ENCODE data around the gene IL18BP.

Gene IL18BP

DNA sequence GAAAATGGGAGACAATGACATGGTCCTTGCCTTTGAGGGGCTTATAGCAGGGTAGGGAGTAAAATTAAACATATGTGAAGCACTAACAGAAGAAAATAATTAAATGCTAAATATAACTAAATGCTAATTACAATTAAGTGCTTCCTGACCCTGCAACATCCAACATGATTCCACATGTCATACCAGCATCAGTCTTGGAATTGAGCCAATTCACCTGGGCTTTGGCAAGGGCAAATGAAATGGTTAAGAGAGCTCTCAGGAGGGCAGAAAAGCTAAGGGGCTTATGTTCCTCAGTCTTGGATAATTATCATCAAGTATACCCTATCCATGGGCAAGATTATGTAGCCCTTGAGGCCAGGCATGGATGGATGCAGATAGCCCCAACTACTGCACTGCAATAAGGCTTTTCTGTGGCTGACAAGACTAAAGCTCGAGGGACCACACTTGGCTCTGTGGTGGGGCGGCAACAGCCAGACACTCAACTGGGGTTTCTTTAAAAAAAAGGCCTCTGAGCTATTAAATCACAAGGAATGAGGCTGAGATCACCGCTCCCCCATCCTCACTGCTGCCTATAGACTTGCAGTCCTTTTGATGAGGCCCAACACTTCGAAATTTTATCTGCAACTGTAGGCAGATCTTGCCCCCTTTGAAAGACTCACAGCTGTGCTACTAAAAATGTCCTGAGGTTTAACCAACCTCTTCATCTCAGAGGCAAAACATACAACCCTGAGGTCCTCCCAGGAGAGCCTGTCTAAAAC, 39.0 kb downstream of the IL18BP start:
- H3K4me1 ChIP-seq (ENCODE audit: control insufficient read depth, insufficient read depth, low read length): peaks cover 48% of the 10 kb centered on the region
- H3K9me3 ChIP-seq (ENCODE audit: control insufficient read depth, insufficient read depth, low read length): no peaks in the 10 kb centered on the region
- no peak overlapping the region for H3K9ac ChIP-seq (ENCODE audit: low read depth, low read length)
- peak overlapping the region; percentile 93 for H3K27ac ChIP-seq (ENCODE audit: low read depth, low read length)
- no peak overlapping the region for H3K4me3 ChIP-seq (ENCODE audit: low read depth, low read length)
- no peaks in the 10 kb centered on the region for H3K27me3 ChIP-seq (ENCODE audit: control insufficient read depth, insufficient read depth, low read length)
- peaks cover 25% of the 10 kb centered on the region for H3K36me3 ChIP-seq (ENCODE audit: control insufficient read depth, insufficient read depth, low read length)

- no peaks in the 10 kb centered on the region for H3K9me3 ChIP-seq (ENCODE audit: control insufficient read depth, insufficient read depth, low read length)
- peaks cover 48% of the 10 kb centered on the region for H3K4me1 ChIP-seq (ENCODE audit: control insufficient read depth, insufficient read depth, low read length)
- no peak overlapping the region for H3K4me3 ChIP-seq (ENCODE audit: low read depth, low read length)
- peaks cover 18% of the 10 kb centered on the region for H3K36me3 ChIP-seq (ENCODE audit: control insufficient read depth, insufficient read depth, low read length)
- no peaks in the 10 kb centered on the region for H3K27me3 ChIP-seq (ENCODE audit: control insufficient read depth, insufficient read depth, low read length)
- peak overlapping the region; percentile 93 for H3K27ac ChIP-seq (ENCODE audit: low read depth, low read length)
- no peak overlapping the region for H3K9ac ChIP-seq (ENCODE audit: low read depth, low read length)
Observed at GRCh38 chr11:72038491-72038890, 39.8 kb downstream of the IL18BP start.

- no peaks in the 10 kb centered on the region for H3K27me3 ChIP-seq (ENCODE audit: control insufficient read depth, insufficient read depth, low read length)
- H3K9ac ChIP-seq (ENCODE audit: low read depth, low read length): no peak overlapping the region
- H3K27ac ChIP-seq (ENCODE audit: low read depth, low read length): peak overlapping the region; percentile 93
- H3K4me1 ChIP-seq (ENCODE audit: control insufficient read depth, insufficient read depth, low read length): peaks cover 48% of the 10 kb centered on the region
- H3K9me3 ChIP-seq (ENCODE audit: control insufficient read depth, insufficient read depth, low read length): no peaks in the 10 kb centered on the region
- peak overlapping the region; percentile 59; the same call in 1 of the 2 replicates for H3K4me3 ChIP-seq (ENCODE audit: low read depth, low read length)
- peaks cover 12% of the 10 kb centered on the region for H3K36me3 ChIP-seq (ENCODE audit: control insufficient read depth, insufficient read depth, low read length)
Observed at GRCh38 chr11:72039031-72039855, 40.5 kb downstream of the IL18BP start.

- peaks cover 7% of the 10 kb centered on the region for H3K36me3 ChIP-seq (ENCODE audit: control insufficient read depth, insufficient read depth, low read length)
- no peaks in the 10 kb centered on the region for H3K9me3 ChIP-seq (ENCODE audit: control insufficient read depth, insufficient read depth, low read length)
- H3K4me3 ChIP-seq (ENCODE audit: low read depth, low read length): peak overlapping the region; percentile 59
- H3K27me3 ChIP-seq (ENCODE audit: control insufficient read depth, insufficient read depth, low read length): no peaks in the 10 kb centered on the region
- peak overlapping the region; percentile 93 for H3K27ac ChIP-seq (ENCODE audit: low read depth, low read length)
- H3K9ac ChIP-seq (ENCODE audit: low read depth, low read length): peak overlapping the region; percentile 19; the same call in 1 of the 2 replicates
- peaks cover 48% of the 10 kb centered on the region for H3K4me1 ChIP-seq (ENCODE audit: control insufficient read depth, insufficient read depth, low read length)
Observed at GRCh38 chr11:72039856-72040401, 41.2 kb downstream of the IL18BP start.

- H3K9me3 ChIP-seq (ENCODE audit: control insufficient read depth, insufficient read depth, low read length): no peaks in the 10 kb centered on the region
- no peaks in the 10 kb centered on the region for H3K27me3 ChIP-seq (ENCODE audit: control insufficient read depth, insufficient read depth, low read length)
- H3K36me3 ChIP-seq (ENCODE audit: control insufficient read depth, insufficient read depth, low read length): peaks cover 1% of the 10 kb centered on the region; the same call in 1 of the 2 replicates
- peaks cover 48% of the 10 kb centered on the region for H3K4me1 ChIP-seq (ENCODE audit: control insufficient read depth, insufficient read depth, low read length)
- H3K4me3 ChIP-seq (ENCODE audit: low read depth, low read length): peak overlapping the region; percentile 59
- H3K9ac ChIP-seq (ENCODE audit: low read depth, low read length): peak overlapping the region; percentile 37; the same call in 1 of the 2 replicates
- peak overlapping the region; percentile 93 for H3K27ac ChIP-seq (ENCODE audit: low read depth, low read length)
Observed at GRCh38 chr11:72040491-72041363, 42.0 kb downstream of the IL18BP start.

DNA sequence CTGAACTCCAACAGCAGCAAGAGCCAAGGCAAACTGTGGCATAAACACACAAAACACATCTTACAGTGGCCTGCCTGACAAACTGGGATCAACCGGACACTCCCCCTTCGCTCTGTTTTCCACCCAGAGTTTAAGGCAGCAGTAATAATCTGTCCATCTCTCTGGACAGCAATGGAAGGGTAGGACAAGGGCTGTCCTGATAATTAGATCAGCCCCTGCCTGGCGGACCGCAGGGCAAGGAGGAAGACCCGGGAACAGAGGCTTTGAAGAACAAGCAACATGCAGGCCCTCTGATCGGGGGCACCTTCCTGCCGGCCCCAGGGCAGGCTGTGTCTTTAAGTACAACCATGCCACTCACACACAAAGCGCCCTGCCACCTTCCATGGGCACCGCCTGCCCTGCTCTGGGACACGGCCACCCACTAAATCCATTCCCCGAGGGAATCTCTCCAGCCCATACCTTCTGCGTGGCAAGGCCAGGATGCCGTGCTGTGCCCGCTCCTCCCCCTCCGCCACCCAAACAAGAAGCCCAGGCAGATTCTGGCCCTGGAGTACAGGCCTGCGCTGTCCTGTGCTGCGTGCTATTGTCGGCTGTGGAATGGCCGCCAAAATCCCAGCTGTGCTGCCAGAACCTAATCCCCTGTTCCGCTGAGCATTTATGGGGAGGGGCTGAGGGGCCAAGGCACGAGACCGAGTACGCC, 42.8 kb downstream of the IL18BP start:
- Histone ChIP-seq H3K4me3 (ENCODE audit: low read depth, low read length) (peak overlapping the region; percentile 59), H3K4me1 (ENCODE audit: control insufficient read depth, insufficient read depth, low read length) (peaks cover 48% of the 10 kb centered on the region), H3K36me3 (ENCODE audit: control insufficient read depth, insufficient read depth, low read length) (no peaks in the 10 kb centered on the region), H3K27ac (ENCODE audit: low read depth, low read length) (peak overlapping the region; percentile 93), H3K27me3 (ENCODE audit: control insufficient read depth, insufficient read depth, low read length) (no peaks in the 10 kb centered on the region), H3K9me3 (ENCODE audit: control insufficient read depth, insufficient read depth, low read length) (no peaks in the 10 kb centered on the region), H3K9ac (ENCODE audit: low read depth, low read length) (peak overlapping the region; percentile 37; the same call in 1 of the 2 replicates)

DNA sequence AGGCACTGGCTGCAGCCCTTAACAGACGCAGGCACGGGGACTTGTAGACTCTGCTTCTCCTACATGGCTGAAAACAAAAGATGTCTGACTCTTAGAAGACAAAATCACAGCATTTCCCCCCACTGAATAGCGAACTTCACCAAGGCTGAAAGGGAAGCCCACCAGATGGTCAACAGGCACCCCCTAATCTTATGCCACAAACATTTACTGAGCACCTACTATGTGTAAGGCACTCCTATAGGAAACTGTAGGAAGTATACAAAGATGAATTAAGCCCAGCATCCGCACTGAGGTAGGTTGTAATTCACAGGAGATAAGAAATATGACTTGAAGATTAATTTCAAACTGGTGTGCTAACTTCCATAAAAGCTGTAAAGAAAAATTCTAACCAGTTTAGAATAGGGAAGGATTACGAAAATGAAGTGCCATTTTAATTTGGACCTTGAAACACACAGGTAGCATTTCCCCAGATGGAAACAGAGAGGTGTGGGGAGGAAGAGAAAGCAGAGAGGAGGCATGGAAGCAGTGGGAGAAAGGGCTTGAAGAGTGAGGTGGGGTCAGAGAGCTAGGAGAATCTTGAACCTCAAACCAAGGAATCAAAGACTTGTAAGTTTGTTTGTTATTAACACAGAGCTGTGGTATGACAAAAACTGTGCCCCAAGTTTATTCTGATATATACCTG, 43.5 kb downstream of the IL18BP start:
- peak overlapping the region; percentile 59; the same call in 1 of the 2 replicates for H3K4me3 ChIP-seq (ENCODE audit: low read depth, low read length)
- peaks cover 48% of the 10 kb centered on the region for H3K4me1 ChIP-seq (ENCODE audit: control insufficient read depth, insufficient read depth, low read length)
- H3K9me3 ChIP-seq (ENCODE audit: control insufficient read depth, insufficient read depth, low read length): no peaks in the 10 kb centered on the region
- H3K36me3 ChIP-seq (ENCODE audit: control insufficient read depth, insufficient read depth, low read length): no peaks in the 10 kb centered on the region
- peak overlapping the region; percentile 93 for H3K27ac ChIP-seq (ENCODE audit: low read depth, low read length)
- no peaks in the 10 kb centered on the region for H3K27me3 ChIP-seq (ENCODE audit: control insufficient read depth, insufficient read depth, low read length)
- peak overlapping the region; percentile 37; the same call in 1 of the 2 replicates for H3K9ac ChIP-seq (ENCODE audit: low read depth, low read length)

DNA sequence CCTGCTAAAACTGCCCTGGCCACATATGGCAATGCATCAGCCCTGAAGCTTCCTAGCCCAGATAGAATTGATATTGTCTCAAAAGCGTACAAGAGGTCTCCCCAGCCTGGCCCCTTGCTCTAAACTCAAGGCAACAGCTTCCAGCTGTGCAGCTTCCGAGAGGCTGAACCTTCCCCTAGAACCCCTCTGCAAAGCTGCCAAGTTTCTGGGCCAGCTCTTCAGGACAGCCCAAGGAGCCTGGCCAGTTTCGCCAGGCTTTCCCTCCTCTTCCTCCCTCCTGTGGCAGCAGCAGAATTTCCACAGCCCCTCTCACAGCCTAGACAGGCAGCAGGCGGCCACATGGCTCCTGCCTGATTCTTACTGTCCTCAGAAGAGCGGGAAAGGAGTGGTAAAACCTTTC, 47.1 kb downstream of the IL18BP start:
- Histone ChIP-seq H3K9me3 (ENCODE audit: control insufficient read depth, insufficient read depth, low read length) (no peaks in the 10 kb centered on the region), H3K9ac (ENCODE audit: low read depth, low read length) (no peak overlapping the region), H3K4me3 (ENCODE audit: low read depth, low read length) (no peak overlapping the region), H3K27ac (ENCODE audit: low read depth, low read length) (no peak overlapping the region), H3K36me3 (ENCODE audit: control insufficient read depth, insufficient read depth, low read length) (peaks cover 7% of the 10 kb centered on the region; the same call in 1 of the 2 replicates), H3K27me3 (ENCODE audit: control insufficient read depth, insufficient read depth, low read length) (no peaks in the 10 kb centered on the region), H3K4me1 (ENCODE audit: control insufficient read depth, insufficient read depth, low read length) (peaks cover 20% of the 10 kb centered on the region)

- Histone ChIP-seq H3K9me3 (ENCODE audit: control insufficient read depth, insufficient read depth, low read length) (no peaks in the 10 kb centered on the region), H3K27ac (ENCODE audit: low read depth, low read length) (peak overlapping the region; percentile 82)
Observed at GRCh38 chr11:72048766-72049460, 50.2 kb downstream of the IL18BP start.

More at GRCh38 chr11:72048766-72049460, 50.2 kb downstream of the IL18BP start:
- Histone ChIP-seq H3K4me3 (ENCODE audit: low read depth, low read length) (no peak overlapping the region), H3K27me3 (ENCODE audit: control insufficient read depth, insufficient read depth, low read length) (no peaks in the 10 kb centered on the region), H3K36me3 (ENCODE audit: control insufficient read depth, insufficient read depth, low read length) (peaks cover 10% of the 10 kb centered on the region; the same call in 1 of the 2 replicates), H3K9ac (ENCODE audit: low read depth, low read length) (no peak overlapping the region), H3K4me1 (ENCODE audit: control insufficient read depth, insufficient read depth, low read length) (peaks cover 3% of the 10 kb centered on the region; the same call in 1 of the 2 replicates)
